ENCODE measurements around the gene IMPA2.

Gene IMPA2

DNA sequence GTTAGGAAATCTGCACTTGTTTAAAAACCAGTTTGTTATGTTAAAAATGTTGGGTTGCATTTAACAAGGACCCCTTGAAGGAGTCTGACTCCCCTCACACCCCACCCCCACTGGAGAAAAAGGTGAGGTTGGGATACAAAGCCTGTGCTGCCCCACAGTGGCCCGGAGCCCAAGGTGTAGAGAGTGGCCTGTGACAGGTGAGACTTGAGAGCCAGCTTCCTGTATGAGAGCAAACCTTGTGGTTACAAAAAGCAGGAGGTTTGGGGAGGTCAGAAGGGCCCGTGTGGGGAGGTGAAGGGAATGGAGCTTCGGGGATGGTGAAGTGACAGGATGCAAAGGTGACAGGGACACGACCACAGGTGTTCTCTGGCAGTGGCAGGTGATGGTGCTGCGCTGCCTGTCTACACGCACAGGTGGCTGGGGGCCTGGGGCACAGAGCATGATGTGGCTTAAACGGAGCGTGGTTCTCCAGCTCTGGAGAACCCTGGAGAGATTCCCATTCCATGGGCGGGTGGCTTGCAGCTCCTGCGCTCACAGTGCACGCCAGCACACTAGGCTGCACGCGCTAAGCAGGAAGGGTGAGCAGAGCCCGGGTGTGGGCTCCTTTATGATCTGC, 29.0 kb downstream of the IMPA2 start:
- ATAC-seq (ENCODE audit: low read depth): no peak
- no peak overlapping the region for H3K27ac ChIP-seq (ENCODE audit: poor library complexity, severe bottlenecking)
- H3K4me1 ChIP-seq (ENCODE audit: insufficient read depth, poor library complexity, severe bottlenecking): peaks cover 18% of the 10 kb centered on the region
- H3K36me3 ChIP-seq (ENCODE audit: low read depth): no peaks in the 10 kb centered on the region
- TF ChIP-seq, protein P1, sequence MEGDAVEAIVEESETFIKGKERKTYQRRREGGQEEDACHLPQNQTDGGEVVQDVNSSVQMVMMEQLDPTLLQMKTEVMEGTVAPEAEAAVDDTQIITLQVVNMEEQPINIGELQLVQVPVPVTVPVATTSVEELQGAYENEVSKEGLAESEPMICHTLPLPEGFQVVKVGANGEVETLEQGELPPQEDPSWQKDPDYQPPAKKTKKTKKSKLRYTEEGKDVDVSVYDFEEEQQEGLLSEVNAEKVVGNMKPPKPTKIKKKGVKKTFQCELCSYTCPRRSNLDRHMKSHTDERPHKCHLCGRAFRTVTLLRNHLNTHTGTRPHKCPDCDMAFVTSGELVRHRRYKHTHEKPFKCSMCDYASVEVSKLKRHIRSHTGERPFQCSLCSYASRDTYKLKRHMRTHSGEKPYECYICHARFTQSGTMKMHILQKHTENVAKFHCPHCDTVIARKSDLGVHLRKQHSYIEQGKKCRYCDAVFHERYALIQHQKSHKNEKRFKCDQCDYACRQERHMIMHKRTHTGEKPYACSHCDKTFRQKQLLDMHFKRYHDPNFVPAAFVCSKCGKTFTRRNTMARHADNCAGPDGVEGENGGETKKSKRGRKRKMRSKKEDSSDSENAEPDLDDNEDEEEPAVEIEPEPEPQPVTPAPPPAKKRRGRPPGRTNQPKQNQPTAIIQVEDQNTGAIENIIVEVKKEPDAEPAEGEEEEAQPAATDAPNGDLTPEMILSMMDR (IDR thresholded peaks at IDR 0.05; ENCODE audit: poor library complexity, severe bottlenecking): no peak
- H3K9me3 ChIP-seq (ENCODE audit: severe bottlenecking): no peaks in the 10 kb centered on the region
- no peak for DNase-seq (ENCODE audit: low spot score)
- no peaks in the 10 kb centered on the region for H3K27me3 ChIP-seq (ENCODE audit: insufficient read depth, poor library complexity, severe bottlenecking)
- no peak overlapping the region for H3K4me3 ChIP-seq (ENCODE audit: severe bottlenecking)

DNA sequence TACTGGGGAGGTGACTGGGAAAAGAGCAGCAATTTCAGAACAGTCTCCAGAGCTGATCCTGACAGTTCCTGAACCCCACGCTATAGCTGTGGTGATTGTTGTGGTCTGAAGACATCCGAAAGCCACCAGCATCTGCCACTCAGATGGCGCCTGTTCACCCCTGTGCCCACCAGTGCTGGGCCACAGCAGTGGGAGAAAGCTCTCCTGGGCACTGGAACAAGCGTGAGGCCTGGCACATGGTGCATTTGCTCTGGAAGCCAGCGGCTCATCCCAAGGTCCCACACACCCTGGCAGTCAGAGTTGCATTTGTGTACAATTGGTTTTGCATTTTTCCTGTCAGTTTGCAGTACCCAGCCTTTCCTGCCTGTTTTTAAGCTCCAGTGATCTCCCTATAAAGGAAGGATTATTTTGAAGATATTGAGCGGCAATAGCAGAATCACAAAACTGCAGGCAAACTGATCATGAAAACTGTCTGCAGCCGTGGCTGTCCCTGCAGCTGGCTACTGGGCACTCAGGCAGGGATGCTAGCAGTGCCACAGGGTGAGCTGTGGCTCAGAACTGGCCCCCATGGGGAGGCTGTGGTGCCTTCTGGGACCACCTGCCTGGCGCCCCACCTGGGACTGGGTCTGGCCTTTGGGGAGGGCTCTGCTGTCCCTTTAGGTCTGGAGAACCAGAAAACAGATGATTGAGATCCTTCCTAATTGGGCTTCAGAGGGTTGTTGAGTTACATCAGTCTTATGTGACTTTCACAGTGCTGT, 30.1 kb downstream of the IMPA2 start:
- no peak overlapping the region for H3K27ac ChIP-seq (ENCODE audit: poor library complexity, severe bottlenecking)
- H3K27me3 ChIP-seq (ENCODE audit: insufficient read depth, poor library complexity, severe bottlenecking): no peaks in the 10 kb centered on the region
- no peaks in the 10 kb centered on the region for H3K36me3 ChIP-seq (ENCODE audit: low read depth)
- DNase-seq (ENCODE audit: low spot score): no peak
- no peak for ATAC-seq (ENCODE audit: low read depth)
- TF ChIP-seq, protein P1 (IDR thresholded peaks at IDR 0.05; ENCODE audit: poor library complexity, severe bottlenecking): no peak
- no peak overlapping the region for H3K4me3 ChIP-seq (ENCODE audit: severe bottlenecking)
- peaks cover 16% of the 10 kb centered on the region for H3K4me1 ChIP-seq (ENCODE audit: insufficient read depth, poor library complexity, severe bottlenecking)
- H3K9me3 ChIP-seq (ENCODE audit: severe bottlenecking): no peaks in the 10 kb centered on the region

DNA sequence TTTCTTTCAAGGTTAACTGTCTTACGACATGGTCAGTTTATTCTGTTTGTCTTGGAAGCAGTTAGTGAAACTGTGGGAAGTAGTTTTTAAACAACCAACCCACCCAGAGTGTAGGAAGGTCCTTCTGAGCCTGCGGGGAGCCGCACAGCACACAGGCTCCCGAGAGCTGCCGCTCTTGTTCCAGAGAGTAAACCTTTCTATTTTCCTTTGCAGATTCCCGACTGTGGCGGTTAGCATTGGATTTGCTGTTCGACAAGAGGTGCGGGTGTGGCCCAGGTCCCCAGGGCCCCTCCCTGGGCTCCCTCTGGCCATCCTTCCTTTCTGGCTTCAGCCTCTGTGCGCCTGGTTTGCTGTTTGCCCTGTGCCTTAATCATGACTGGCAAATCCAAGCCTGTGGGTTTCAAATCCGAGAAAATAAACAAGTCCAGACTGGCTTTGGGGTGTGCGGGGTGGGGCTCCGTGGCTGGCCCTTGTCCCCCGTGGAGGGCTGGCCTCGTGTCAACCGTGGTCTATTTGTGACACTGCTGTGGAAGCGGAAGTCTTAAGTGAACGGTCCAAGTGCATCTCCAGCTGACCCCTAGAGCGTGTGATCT, 30.7 kb downstream of the IMPA2 start:
- DNase-seq (ENCODE audit: low spot score) (no peak), ATAC-seq (ENCODE audit: low read depth) (no peak)
- Histone ChIP-seq H3K9me3 (ENCODE audit: severe bottlenecking) (no peaks in the 10 kb centered on the region), H3K4me1 (ENCODE audit: insufficient read depth, poor library complexity, severe bottlenecking) (peaks cover 15% of the 10 kb centered on the region), H3K4me3 (ENCODE audit: severe bottlenecking) (no peak overlapping the region), H3K36me3 (ENCODE audit: low read depth) (no peaks in the 10 kb centered on the region; the same call in 1 of the 2 replicates), H3K27me3 (ENCODE audit: insufficient read depth, poor library complexity, severe bottlenecking) (no peaks in the 10 kb centered on the region), H3K27ac (ENCODE audit: poor library complexity, severe bottlenecking) (no peak overlapping the region)
- TF ChIP-seq, protein P1 (IDR thresholded peaks at IDR 0.05; ENCODE audit: poor library complexity, severe bottlenecking): no peak

DNA sequence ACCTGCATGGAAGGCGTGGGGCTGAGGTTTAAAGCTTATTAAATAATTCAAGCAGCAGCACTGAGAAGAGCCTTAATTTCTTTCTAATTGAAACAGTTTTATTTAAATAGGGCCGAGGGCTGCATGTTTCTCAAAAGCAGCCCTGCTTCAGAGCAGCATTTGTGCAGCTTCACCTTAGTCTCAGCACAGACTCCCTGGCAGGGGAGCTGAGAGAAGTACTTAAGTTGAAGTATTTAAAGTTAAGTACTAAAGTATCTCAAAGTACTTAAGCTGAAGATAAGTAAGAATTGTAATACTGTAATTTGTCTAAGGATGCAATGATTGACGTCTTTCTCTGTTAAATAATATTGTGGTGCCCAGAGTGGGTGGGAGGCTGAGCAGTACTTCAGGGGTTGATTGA, 31.4 kb downstream of the IMPA2 start:
- H3K27ac ChIP-seq (ENCODE audit: poor library complexity, severe bottlenecking): no peak overlapping the region
- TF ChIP-seq, protein P1 (IDR thresholded peaks at IDR 0.05; ENCODE audit: poor library complexity, severe bottlenecking): no peak
- no peak for ATAC-seq (ENCODE audit: low read depth)
- H3K27me3 ChIP-seq (ENCODE audit: insufficient read depth, poor library complexity, severe bottlenecking): no peaks in the 10 kb centered on the region
- no peak overlapping the region for H3K4me3 ChIP-seq (ENCODE audit: severe bottlenecking)
- no peaks in the 10 kb centered on the region for H3K9me3 ChIP-seq (ENCODE audit: severe bottlenecking)
- H3K36me3 ChIP-seq (ENCODE audit: low read depth): no peaks in the 10 kb centered on the region; the same call in 1 of the 2 replicates
- peaks cover 15% of the 10 kb centered on the region for H3K4me1 ChIP-seq (ENCODE audit: insufficient read depth, poor library complexity, severe bottlenecking)
- no peak for DNase-seq (ENCODE audit: low spot score)

Measured in RWPE2 (cell line).